Esophagus squamous epithelium (tissue), 4 donors: Measurements from ENCODE around the gene STK24.

Source experiments
- CTCF ChIP-seq, 6 experiments: fragments of 450-650 bp in 4 of 6; fragments of 200-600 bp in 2 of 6; sonication (generic) in 2 of 6; IDR thresholded peaks; one replicate each; pipeline ENCODE4 v1.5.1; 2016 to 2019; ENCODE audit warnings: antibody characterized with exemption in 6 of 6, mild to moderate bottlenecking in 4 of 6, moderate library complexity in 4 of 6
- POLR2A ChIP-seq, 4 donors: fragments of 450-650 bp; IDR thresholded peaks; one replicate each; pipeline ENCODE4 v1.6.1; 2017; ENCODE audit warnings: antibody characterized with exemption in 4 of 4, mild to moderate bottlenecking in 4 of 4, moderate library complexity in 3 of 4

DNA sequence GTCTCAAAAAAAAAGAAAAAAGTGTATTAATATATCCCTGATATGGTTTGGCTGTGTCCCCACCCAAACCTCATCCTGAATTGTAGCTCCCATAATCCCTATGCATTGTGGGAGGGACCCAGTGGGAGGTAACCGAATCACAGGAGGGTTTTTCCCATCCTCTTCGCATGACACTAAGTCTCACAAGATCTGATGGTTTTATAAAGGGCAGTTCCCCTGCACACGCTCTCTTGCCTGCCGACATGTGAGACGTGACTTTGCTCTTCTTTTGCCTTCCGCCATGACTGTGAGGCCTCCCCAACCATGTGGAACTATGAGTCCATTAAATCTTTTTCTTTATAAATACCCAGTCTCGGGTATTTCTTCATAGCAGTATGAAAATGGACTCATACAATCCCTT, 17.7 kb downstream of the STK24 start:
- TF ChIP-seq CTCF (IDR thresholded peaks at IDR 0.05) (no peak), POLR2A (IDR thresholded peaks at IDR 0.05) (no peak)
